Loucy (cell line): ENCODE data around the gene SMIM13.

ENCODE experiments used
- H2AFZ ChIP-seq: fragments of 200-600 bp; sonication (generic); 2 replicates; pipeline ENCODE4 v1.6.0; 2016; ENCODE audit warnings: antibody characterized with exemption, mild to moderate bottlenecking, low read length, moderate library complexity
- H3F3A ChIP-seq: fragments of 200-600 bp; 2 replicates; pipeline ENCODE4 v1.6.0; 2016; ENCODE audit warnings: antibody characterized with exemption, low read depth, mild to moderate bottlenecking
- H3K27me3 ChIP-seq: fragments of 200-600 bp; sonication (generic); 2 replicates; pipeline ENCODE4 v1.6.1; 2014; ENCODE audit warnings: low read length, mild to moderate bottlenecking; ENCODE audit not compliant: insufficient read depth, poor library complexity, severe bottlenecking
- H3K36me3 ChIP-seq: fragments of 200-600 bp; sonication (generic); 2 replicates; pipeline ENCODE4 v1.6.1; 2016; ENCODE audit warnings: low read length; ENCODE audit not compliant: insufficient read depth
- H3K4me1 ChIP-seq: fragments of 200-600 bp; sonication (generic); 2 replicates; pipeline ENCODE4 v1.5.1; 2014; ENCODE audit warnings: low read length, mild to moderate bottlenecking; ENCODE audit not compliant: insufficient read depth, poor library complexity, severe bottlenecking
- H3K4me2 ChIP-seq: fragments of 200-600 bp; sonication (generic); 2 replicates; pipeline ENCODE4 v1.6.0; 2014; ENCODE audit warnings: antibody characterized with exemption, low read length, low read depth, mild to moderate bottlenecking; ENCODE audit not compliant: poor library complexity, severe bottlenecking
- H3K4me3 ChIP-seq: fragments of 200-600 bp; sonication (generic); 2 replicates; pipeline ENCODE4 v1.5.1; 2014; ENCODE audit warnings: low read length, mild to moderate bottlenecking, mixed read lengths; ENCODE audit not compliant: poor library complexity, severe bottlenecking
- H3K79me2 ChIP-seq: fragments of 200-600 bp; sonication (generic); 2 replicates; pipeline ENCODE4 v1.6.1; 2014; ENCODE audit warnings: low read length; ENCODE audit not compliant: insufficient read depth
- H3K9ac ChIP-seq: fragments of 200-600 bp; sonication (generic); 2 replicates; pipeline ENCODE4 v1.6.0; 2014; ENCODE audit warnings: mild to moderate bottlenecking, low read depth, low read length, moderate library complexity; ENCODE audit not compliant: poor library complexity, severe bottlenecking
- H3K9me2 ChIP-seq: fragments of 200-600 bp; sonication (generic); replicated peaks from 2 replicates; pipeline ENCODE4 v1.6.1; 2016; ENCODE audit warnings: low read depth, low read length, mixed read lengths
- H3K9me3 ChIP-seq: fragments of 200-600 bp; sonication (generic); 2 replicates; pipeline ENCODE4 v1.6.1; 2014; ENCODE audit warnings: mild to moderate bottlenecking, antibody characterized with exemption, low read length, low read depth; ENCODE audit not compliant: insufficient read depth
- H4K20me1 ChIP-seq: fragments of 200-600 bp; sonication (generic); 2 replicates; pipeline ENCODE4 v1.6.0; 2014; ENCODE audit warnings: antibody characterized with exemption, low read length, mild to moderate bottlenecking; ENCODE audit not compliant: insufficient read depth, poor library complexity, severe bottlenecking
- CTCF ChIP-seq: fragments of 200-600 bp; sonication (generic); conservative IDR thresholded peaks from 2 replicates; pipeline ENCODE4 v1.5.1; 2014; ENCODE audit warnings: mild to moderate bottlenecking, antibody characterized with exemption, low read length
- EZH2phosphoT487 ChIP-seq: fragments of 200-600 bp; IDR thresholded peaks from 2 replicates; pipeline ENCODE4 v1.6.1; 2018; ENCODE audit warnings: antibody characterized with exemption, mild to moderate bottlenecking, moderate library complexity, borderline replicate concordance

Gene SMIM13

GRCh38 chr6:11069760-11070159 is 23.9 kb upstream of the SMIM13 start:
- H4K20me1 ChIP-seq = no peaks in the 10 kb centered on the region
- no peaks in the 10 kb centered on the region for H3K36me3 ChIP-seq
- H2AFZ ChIP-seq = no peak overlapping the region
- TF ChIP-seq EZH2phosphoT487 = no peak
- H3K4me3 ChIP-seq = no peak overlapping the region
- H3K4me2 ChIP-seq = no peak overlapping the region
- no peaks in the 10 kb centered on the region for H3K79me2 ChIP-seq
- no peaks in the 10 kb centered on the region for H3K9me3 ChIP-seq
- H3K9me2 ChIP-seq = no peaks in the 10 kb centered on the region
- H3K9ac ChIP-seq = no peak overlapping the region
- H3K27me3 ChIP-seq = no peaks in the 10 kb centered on the region
- H3F3A ChIP-seq = no peaks in the 10 kb centered on the region
- H3K4me1 ChIP-seq = no peaks in the 10 kb centered on the region

- H3K9ac ChIP-seq = no peak overlapping the region
- no peaks in the 10 kb centered on the region for H3K4me1 ChIP-seq
- H4K20me1 ChIP-seq = no peaks in the 10 kb centered on the region
- no peak overlapping the region for H2AFZ ChIP-seq
- H3K36me3 ChIP-seq = no peaks in the 10 kb centered on the region
- H3K4me2 ChIP-seq = no peak overlapping the region
- no peaks in the 10 kb centered on the region for H3K79me2 ChIP-seq
- TF ChIP-seq EZH2phosphoT487 = no peak
- no peaks in the 10 kb centered on the region for H3K9me3 ChIP-seq
- no peaks in the 10 kb centered on the region for H3K9me2 ChIP-seq
- no peaks in the 10 kb centered on the region for H3K27me3 ChIP-seq
- no peaks in the 10 kb centered on the region for H3F3A ChIP-seq
- no peak overlapping the region for H3K4me3 ChIP-seq
These were observed 21.5 kb upstream of the SMIM13 start for GRCh38 chr6:11072101-11072500.

DNA sequence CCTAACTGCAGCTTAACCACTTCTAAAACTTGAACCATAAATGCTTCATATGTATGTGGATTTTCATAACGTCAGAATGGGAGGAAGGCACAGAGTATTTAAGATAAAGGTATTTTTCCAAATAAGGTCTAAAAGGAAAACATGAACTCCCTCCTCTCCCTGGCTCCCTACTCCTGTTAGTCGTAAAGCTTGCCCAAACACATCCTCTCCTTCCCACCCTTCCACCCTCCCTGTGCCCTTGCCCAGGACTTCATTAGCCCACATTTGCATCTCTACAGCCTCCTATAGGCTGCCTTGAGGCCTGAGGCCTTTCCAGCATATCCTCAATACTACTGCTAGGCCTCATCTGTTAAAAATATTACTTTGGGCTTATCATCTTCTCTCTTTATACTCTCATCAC is 17.1 kb upstream of the SMIM13 start:
- no peaks in the 10 kb centered on the region for H3K27me3 ChIP-seq
- no peak overlapping the region for H3K4me3 ChIP-seq
- H3K79me2 ChIP-seq = no peaks in the 10 kb centered on the region
- TF ChIP-seq EZH2phosphoT487 = no peak
- no peak for TF ChIP-seq CTCF
- H3K36me3 ChIP-seq = no peaks in the 10 kb centered on the region
- H3K9me3 ChIP-seq = no peaks in the 10 kb centered on the region
- H2AFZ ChIP-seq = peak overlapping the region; percentile 12; the same call in 1 of the 2 replicates
- no peaks in the 10 kb centered on the region for H3K4me1 ChIP-seq
- H3K9ac ChIP-seq = no peak overlapping the region
- no peak overlapping the region for H3K4me2 ChIP-seq
- no peaks in the 10 kb centered on the region for H3F3A ChIP-seq
- no peaks in the 10 kb centered on the region for H3K9me2 ChIP-seq
- H4K20me1 ChIP-seq = no peaks in the 10 kb centered on the region

DNA sequence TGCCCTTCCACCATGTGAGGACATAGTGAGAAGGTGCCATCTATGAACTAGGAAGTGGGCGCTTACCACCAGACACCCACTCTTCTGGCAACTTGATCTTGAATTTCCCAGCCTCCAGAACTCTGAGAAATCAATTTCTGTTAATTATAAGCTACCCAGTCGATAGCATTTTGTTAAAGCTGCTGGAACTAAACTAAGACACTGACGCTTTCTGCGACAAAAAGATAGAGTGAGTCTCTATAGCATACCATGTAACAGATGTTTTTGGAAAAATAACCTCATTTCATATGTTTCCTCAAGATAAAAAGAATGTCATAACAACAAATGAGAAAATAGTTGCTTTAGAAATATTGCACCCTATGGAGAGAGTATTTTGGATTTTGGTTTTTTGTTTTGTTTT is 15.4 kb upstream of the SMIM13 start:
- Histone ChIP-seq H3F3A (no peaks in the 10 kb centered on the region), H3K9me2 (no peaks in the 10 kb centered on the region), H3K4me1 (no peaks in the 10 kb centered on the region), H3K27me3 (no peaks in the 10 kb centered on the region), H3K9ac (no peak overlapping the region), H4K20me1 (no peaks in the 10 kb centered on the region), H3K79me2 (no peaks in the 10 kb centered on the region), H3K36me3 (no peaks in the 10 kb centered on the region), H3K4me3 (no peak overlapping the region), H2AFZ (0 out of 2 replicates have a peak overlapping the region, but pooled peaks have one; percentile 28), H3K4me2 (no peak overlapping the region), H3K9me3 (no peaks in the 10 kb centered on the region)
- TF ChIP-seq CTCF (no peak), EZH2phosphoT487 (no peak)
